WTC11 (cell line): ENCODE measurements around the gene BEST4. TPM values are rescaled to one million over a fixed set of nuclear protein-coding genes. Genes with fewer than 3 reads are reported as not detected.

ENCODE experiments used
- ATAC-seq: fragments of 200-7000 bp; cut with Tn5 transposase; 2 replicates; pipeline ENCODE4 v1.10.0; 2021; ENCODE audit warnings: mild to moderate bottlenecking, moderate library complexity
- Bru-seq: library from RNA; stranded (reverse); fragments of 400-500 nt; gene quantifications from one replicate; lab custom pipeline; 2021; lab: Mats Ljungman, UMichigan
- CTCF ChIA-PET: fragments of 300-600 bp; sonication (Branson Sonifier 250); formaldehyde crosslinking; loops from one replicate; lab custom pipeline; 2021; ENCODE audit warnings: antibody characterized with exemption; lab: Charles Lee
- POLR2A ChIA-PET: fragments of 350-600 bp; sonication (Branson Sonifier 250); formaldehyde crosslinking; loops from one replicate; lab custom pipeline; 2021; ENCODE audit warnings: antibody characterized with exemption; lab: Charles Lee
- DNase-seq: peaks from one replicate; pipeline ENCODE4 v3.0.0; 2021; ENCODE audit warnings: low spot score
- H3K27ac Mint-ChIP-seq: 2 replicates; pipeline ENCODE4 v1.8.0; 2021; ENCODE audit warnings: mixed read lengths
- H3K27me3 Mint-ChIP-seq: 2 replicates; pipeline ENCODE4 v1.8.0; 2021; ENCODE audit warnings: low read depth, mild to moderate bottlenecking, moderate library complexity, mixed read lengths
- H3K36me3 Mint-ChIP-seq: 2 replicates; pipeline ENCODE4 v1.8.0; 2021; ENCODE audit warnings: mixed read lengths
- H3K4me1 Mint-ChIP-seq: 2 replicates; pipeline ENCODE4 v1.8.0; 2022; ENCODE audit warnings: mixed read lengths
- H3K4me3 Mint-ChIP-seq: 2 replicates; pipeline ENCODE4 v1.8.0; 2021; ENCODE audit warnings: mild to moderate bottlenecking, moderate library complexity, mixed read lengths
- H3K9me3 Mint-ChIP-seq: 2 replicates; pipeline ENCODE4 v1.8.0; 2021; ENCODE audit warnings: mixed read lengths
- CBFB ChIP-seq: sonication (generic); formaldehyde crosslinking; IDR thresholded peaks from 2 replicates; pipeline ENCODE4 v1.8.1; 2022; ENCODE audit warnings: mild to moderate bottlenecking, low read depth, missing genetic modification reagents
- CREB1 ChIP-seq: sonication (generic); formaldehyde crosslinking; IDR thresholded peaks from 2 replicates; pipeline ENCODE4 v1.8.0; 2023; ENCODE audit warnings: mild to moderate bottlenecking, missing genetic modification reagents
- E2F1 ChIP-seq: sonication (generic); formaldehyde crosslinking; IDR thresholded peaks from 2 replicates; pipeline ENCODE4 v1.8.0; 2022; ENCODE audit warnings: mild to moderate bottlenecking, missing genetic modification reagents
- ELF4 ChIP-seq: sonication (generic); formaldehyde crosslinking; IDR thresholded peaks from 2 replicates; pipeline ENCODE4 v1.8.1; 2022; ENCODE audit warnings: low read depth, mild to moderate bottlenecking, moderate library complexity, missing genetic modification reagents
- FOXP1 ChIP-seq: sonication (generic); formaldehyde crosslinking; IDR thresholded peaks from 2 replicates; pipeline ENCODE4 v1.8.0; 2022; ENCODE audit warnings: missing genetic modification reagents, mild to moderate bottlenecking, moderate library complexity, borderline replicate concordance
- JAZF1 ChIP-seq: fragments of 250-450 bp; sonication (Bioruptor Pico); IDR thresholded peaks from 2 replicates; pipeline ENCODE4 v1.9.0; 2021; ENCODE audit warnings: moderate library complexity, mild to moderate bottlenecking, inconsistent platforms
- NFE2L1 ChIP-seq: sonication (generic); formaldehyde crosslinking; IDR thresholded peaks from 2 replicates; pipeline ENCODE4 v1.8.1; 2023; ENCODE audit warnings: missing genetic modification reagents
- NR1H2 ChIP-seq: sonication (generic); formaldehyde crosslinking; IDR thresholded peaks from 2 replicates; pipeline ENCODE4 v1.9.0; 2021; ENCODE audit warnings: mild to moderate bottlenecking, moderate library complexity, missing genetic modification reagents
- NR2C2 ChIP-seq: sonication (generic); formaldehyde crosslinking; IDR thresholded peaks from 2 replicates; pipeline ENCODE4 v1.8.0; 2022; ENCODE audit warnings: mild to moderate bottlenecking, missing genetic modification reagents
- PRDM15 ChIP-seq: sonication (generic); formaldehyde crosslinking; IDR thresholded peaks from 2 replicates; pipeline ENCODE4 v1.8.0; 2022; ENCODE audit warnings: missing genetic modification reagents
- PRRX2 ChIP-seq: fragments of 250-450 bp; sonication (Bioruptor Pico); IDR thresholded peaks from 2 replicates; pipeline ENCODE4 v1.8.0; 2021; ENCODE audit warnings: mild to moderate bottlenecking
- RELA ChIP-seq: sonication (generic); formaldehyde crosslinking; IDR thresholded peaks from 2 replicates; pipeline ENCODE4 v1.8.1; 2022; ENCODE audit warnings: missing genetic modification reagents, mild to moderate bottlenecking, borderline replicate concordance
- SMAD3 ChIP-seq: sonication (generic); formaldehyde crosslinking; IDR thresholded peaks from 2 replicates; pipeline ENCODE4 v1.8.0; 2022; ENCODE audit warnings: missing genetic modification reagents, mild to moderate bottlenecking, borderline replicate concordance
- SMAD4 ChIP-seq: sonication (generic); formaldehyde crosslinking; IDR thresholded peaks from 2 replicates; pipeline ENCODE4 v1.8.0; 2022; ENCODE audit warnings: mild to moderate bottlenecking, missing genetic modification reagents
- SOX15 ChIP-seq: fragments of 250-450 bp; sonication (Bioruptor Pico); IDR thresholded peaks from 2 replicates; pipeline ENCODE4 v1.9.0; 2021; ENCODE audit warnings: mild to moderate bottlenecking
- TEAD4 ChIP-seq: sonication (generic); formaldehyde crosslinking; IDR thresholded peaks from 2 replicates; pipeline ENCODE4 v1.8.0; 2022; ENCODE audit warnings: mild to moderate bottlenecking, missing genetic modification reagents
- USF1 ChIP-seq: sonication (generic); formaldehyde crosslinking; IDR thresholded peaks from 2 replicates; pipeline ENCODE4 v1.8.0; 2022; ENCODE audit warnings: mild to moderate bottlenecking, missing genetic modification reagents
- ZNF416 ChIP-seq: fragments of 250-450 bp; sonication (Bioruptor Pico); IDR thresholded peaks from 2 replicates; pipeline ENCODE4 v1.9.0; 2021; ENCODE audit warnings: mild to moderate bottlenecking, inconsistent platforms
- ZNF512 ChIP-seq: sonication (generic); formaldehyde crosslinking; IDR thresholded peaks from 2 replicates; pipeline ENCODE4 v1.8.1; 2022; ENCODE audit warnings: missing genetic modification reagents, borderline replicate concordance
- ZSCAN18 ChIP-seq: fragments of 250-450 bp; sonication (Bioruptor Pico); IDR thresholded peaks from 2 replicates; pipeline ENCODE4 v2.1.2; 2022; ENCODE audit warnings: mild to moderate bottlenecking, moderate library complexity
- long read RNA-seq, 3 experiments: library from RNA in 1 of 3; library from capped mRNA in 1 of 3; library from polyadenylated mRNA in 1 of 3; unstranded in 2 of 3; stranded (forward) in 1 of 3; transcript quantifications; one replicate each; pipeline ENCODE4 v2.0.0, GENCODE V29; 2021
- total RNA-seq: library from RNA; stranded (reverse); gene quantifications from 3 replicates; pipeline ENCODE4 v1.2.3, GENCODE V29; 2021

The BEST4 gene
- total RNA-seq = 1.6 to 1.7 TPM (median 1.6 TPM) in 3 replicates
- Bru-seq, nascent RNA = percentile 36 among the genes with signal in this experiment
- long read RNA-seq, experiment 1, partial matches to known transcripts = 7 of 10 reads
- long read RNA-seq, experiment 1, other reads (novel, unspliced or antisense) = 3 of 10 reads
- long read RNA-seq, experiment 2, partial matches to known transcripts = 9 of 9 reads
- long read RNA-seq, experiment 2, other reads (novel, unspliced or antisense) = 0 of 9 reads
- long read RNA-seq, experiment 3, partial matches to known transcripts = 0 of 1 reads
- long read RNA-seq, experiment 3, other reads (novel, unspliced or antisense) = 1 of 1 reads

- Mint-ChIP-seq H3K4me3 (0 out of 2 replicates have a peak within 1 kb of the TSS, but pooled peaks have one; percentile 3), H3K36me3 (no peaks in the 10 kb centered on the region), H3K27ac (no peak within 1 kb of the TSS)
Measured at GRCh38 chr1:44788120-44788860, at the start of gene BEST4. Gene BEST4 (minus strand): TSS chr1:44788170. CDS start chr1:44787705, 465 bp downstream.

More at GRCh38 chr1:44788120-44788860, at the start of gene BEST4:
- peaks cover 12% of the 10 kb centered on the region for H3K27me3 Mint-ChIP-seq
- no peak for ATAC-seq
- TF ChIP-seq USF1 (CRISPR knock-in tag) (no peak), PRRX2 (no peak), NFE2L1 (CRISPR knock-in tag) (no peak), ZNF416 (CRISPR knock-in tag) (no peak), SMAD4 (CRISPR knock-in tag) (no peak), SOX15 (CRISPR knock-in tag) (no peak), SMAD3 (CRISPR knock-in tag) (no peak), CBFB (CRISPR knock-in tag) (no peak), CREB1 (CRISPR knock-in tag) (no peak), ZSCAN18 (CRISPR knock-in tag) (no peak), NR2C2 (CRISPR knock-in tag) (no peak), TEAD4 (no peak), JAZF1 (CRISPR knock-in tag) (no peak), PRDM15 (CRISPR knock-in tag) (no peak), ZNF512 (no peak), ELF4 (CRISPR knock-in tag) (no peak), FOXP1 (CRISPR knock-in tag) (no peak), NR1H2 (CRISPR knock-in tag) (no peak), E2F1 (no peak), RELA (CRISPR knock-in tag) (no peak)
- DNase-seq = no peak
- peaks cover 38% of the 10 kb centered on the region for H3K4me1 Mint-ChIP-seq
- H3K9me3 Mint-ChIP-seq = no peaks in the 10 kb centered on the region
- ChIA-PET CTCF (interaction anchor here (0.7 to 3.7 kb wide), 4 partner anchors 12 to 46 kb away, joined by 4 to 20 read pairs (median 6); partner anchors contain the start of genes BTBD19, DYNLT4, PLK3 and RPS8), POLR2A (interaction anchor here (0.6 to 1.9 kb wide), 2 partner anchors 31 to 210 kb away, joined by 4 to 6 read pairs; no protein-coding TSS in a partner anchor)
